Immature natural killer cell (primary cell): ENCODE measurements around the gene RNF19B. TPM values are rescaled to one million over a fixed set of nuclear protein-coding genes. Genes with fewer than 3 reads are reported as not detected.
A peak's percentile ranks its signal among the peaks of the same experiment; 100 is the strongest.
"Not testable (repeated sequence)": the region's sequence is repeated elsewhere in the genome, so short reads cannot be mapped to it uniquely, and the experiment has no call there.

ENCODE experiments used
- DNase-seq, 3 donors: peaks; one replicate each; pipeline ENCODE4 v3.0.0; 2022; ENCODE audit warnings: mixed read lengths in 1 of 3
- H3K27ac Mint-ChIP-seq, 6 donors: one replicate each; pipeline ENCODE4 v1.8.0; 2020; ENCODE audit warnings: mixed read lengths in 6 of 6, mild to moderate bottlenecking in 5 of 6, inconsistent platforms in 4 of 6, moderate library complexity in 3 of 6
- H3K27me3 Mint-ChIP-seq, 3 donors: one replicate each; pipeline ENCODE4 v1.8.0; 2020 to 2021; ENCODE audit warnings: low read depth in 3 of 3, mild to moderate bottlenecking in 3 of 3, mixed read lengths in 3 of 3, moderate library complexity in 3 of 3, inconsistent platforms in 1 of 3
- H3K36me3 Mint-ChIP-seq, 3 donors: one replicate each; pipeline ENCODE4 v1.8.0; 2020; ENCODE audit warnings: mixed read lengths in 3 of 3, inconsistent platforms in 2 of 3, mild to moderate bottlenecking in 2 of 3
- H3K4me1 Mint-ChIP-seq, 2 donors: one replicate each; pipeline ENCODE4 v1.8.0; 2020; ENCODE audit warnings: inconsistent platforms in 2 of 2, mild to moderate bottlenecking in 2 of 2, mixed read lengths in 2 of 2, moderate library complexity in 1 of 2
- H3K4me3 Mint-ChIP-seq, 5 donors: one replicate each; pipeline ENCODE4 v1.8.0; 2020; ENCODE audit warnings: mild to moderate bottlenecking in 5 of 5, mixed read lengths in 5 of 5, inconsistent platforms in 3 of 5, moderate library complexity in 3 of 5
- H3K9me3 Mint-ChIP-seq, 6 donors: one replicate each; pipeline ENCODE4 v1.8.0; 2020; ENCODE audit warnings: mild to moderate bottlenecking in 6 of 6, mixed read lengths in 6 of 6, inconsistent platforms in 4 of 6, moderate library complexity in 3 of 6
- polyA plus RNA-seq, 3 donors: library from polyadenylated mRNA; unstranded; fragments of 300-500 nt; fragmentation: Illumina TruSeq; gene quantifications; one replicate each; pipeline ENCODE4 v1.2.3, GENCODE V29; 2021

The RNF19B gene
- polyA plus RNA-seq, 3 donors from 2014 or later, result 1.0 to 3.2 (median 2.8) TPM

- H3K27ac Mint-ChIP-seq, result no peak overlapping the region
- H3K36me3 Mint-ChIP-seq, result no peaks in the 10 kb centered on the region
- H3K27me3 Mint-ChIP-seq, result peaks cover 0 to 3% (median 0%) of the 10 kb centered on the region in 3 donors
- DNase-seq, result no peak
- no peak overlapping the region for H3K4me3 Mint-ChIP-seq
- H3K9me3 Mint-ChIP-seq, result no peaks in the 10 kb centered on the region
- peaks cover 23 to 33% of the 10 kb centered on the region in 2 donors for H3K4me1 Mint-ChIP-seq
These were observed 20.6 kb upstream of the RNF19B start for GRCh38 chr1:32985226-32985625.

DNA sequence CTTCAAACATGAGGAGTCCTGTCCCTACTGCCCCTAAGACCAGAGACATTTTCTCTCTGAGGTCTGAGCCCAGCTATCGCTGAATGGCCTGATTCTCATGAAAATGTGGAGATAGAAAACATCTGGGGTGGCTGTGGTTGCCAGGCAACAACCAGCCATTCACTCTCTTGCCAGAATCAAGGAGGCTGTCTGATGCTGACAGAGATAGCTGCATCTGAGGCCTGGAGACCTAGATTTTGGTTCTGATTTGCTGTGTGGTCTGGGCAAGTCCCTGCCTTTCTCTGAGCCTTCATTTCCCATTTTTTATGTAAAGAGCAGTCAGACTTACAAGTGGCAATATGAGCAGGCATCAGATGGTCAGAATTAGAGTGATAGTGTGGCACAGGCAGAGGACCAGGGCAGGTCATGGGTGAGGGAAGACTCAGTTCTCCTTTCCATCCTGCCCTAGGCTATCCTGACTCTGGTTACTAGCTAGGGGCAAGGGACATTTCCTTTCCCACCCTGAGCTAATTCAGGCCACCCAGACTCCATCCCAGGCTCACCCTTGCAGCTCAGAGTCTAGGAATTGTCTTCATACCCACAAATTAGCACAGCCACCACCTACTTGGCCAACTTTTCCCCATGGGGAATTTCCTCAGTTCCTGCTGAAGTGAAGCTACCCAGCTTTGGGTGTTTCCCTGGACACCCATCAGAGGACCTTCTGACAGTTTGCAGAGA lies 20.0 kb upstream of the RNF19B start:
- Mint-ChIP-seq H3K27me3 (peaks cover 0 to 3% (median 0%) of the 10 kb centered on the region in 3 donors), H3K4me1 (peaks cover 27 to 29% of the 10 kb centered on the region in 2 donors), H3K36me3 (no peaks in the 10 kb centered on the region), H3K4me3 (no peak overlapping the region), H3K27ac (no peak overlapping the region), H3K9me3 (no peaks in the 10 kb centered on the region)
- DNase-seq, result no peak

DNA sequence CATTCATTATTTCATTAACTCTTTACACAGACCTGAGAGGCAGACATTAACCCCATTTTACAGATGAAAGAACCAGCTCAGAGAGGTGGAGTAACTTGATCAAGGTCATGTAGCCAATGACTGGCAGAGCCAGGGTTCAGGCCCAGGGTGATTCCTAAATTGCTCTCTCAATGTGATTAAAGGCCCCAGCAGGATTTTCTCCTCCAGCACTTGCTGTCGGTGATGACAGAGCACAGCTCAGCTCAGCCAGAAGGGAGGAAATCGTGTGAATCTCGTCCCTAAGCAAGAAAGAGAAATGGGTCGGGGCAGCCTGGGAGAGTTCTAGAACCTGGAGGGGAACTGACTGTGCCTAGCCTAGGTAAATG lies 19.5 kb upstream of the RNF19B start:
- Mint-ChIP-seq H3K36me3 (no peaks in the 10 kb centered on the region), H3K27ac (peak overlapping the region in 1 of 6 donors; percentile 11), H3K27me3 (peaks cover 0 to 3% (median 0%) of the 10 kb centered on the region in 3 donors), H3K4me3 (no peak overlapping the region), H3K9me3 (no peaks in the 10 kb centered on the region), H3K4me1 (peaks cover 23 to 24% of the 10 kb centered on the region in 2 donors)
- no peak for DNase-seq

- peaks cover 19 to 22% of the 10 kb centered on the region in 2 donors for H3K4me1 Mint-ChIP-seq
These were observed 18.4 kb upstream of the RNF19B start for GRCh38 chr1:32983020-32983419.

GRCh38 chr1:32981003-32981901 lies 16.6 kb upstream of the RNF19B start:
- peaks cover 0 to 4% (median 0%) of the 10 kb centered on the region in 3 donors for H3K27me3 Mint-ChIP-seq

More at GRCh38 chr1:32983020-32983419, 18.4 kb upstream of the RNF19B start:
- Mint-ChIP-seq H3K9me3 (no peaks in the 10 kb centered on the region), H3K27me3 (peaks cover 0 to 4% (median 0%) of the 10 kb centered on the region in 3 donors), H3K36me3 (no peaks in the 10 kb centered on the region), H3K4me3 (no peak overlapping the region), H3K27ac (peak overlapping the region in 3 of 6 donors; percentile 81 to 94 (median 92))
- DNase-seq, result no peak

GRCh38 chr1:32980080-32980479 lies 15.5 kb upstream of the RNF19B start:
- Mint-ChIP-seq H3K9me3 (no peaks in the 10 kb centered on the region), H3K36me3 (no peaks in the 10 kb centered on the region), H3K4me3 (no peak overlapping the region), H3K4me1 (peaks cover 19 to 22% of the 10 kb centered on the region in 2 donors), H3K27ac (peak overlapping the region in 2 of 6 donors; percentile 29 to 96), H3K27me3 (peaks cover 0 to 4% (median 3%) of the 10 kb centered on the region in 3 donors)
- DNase-seq, result no peak

More at GRCh38 chr1:32981003-32981901, 16.6 kb upstream of the RNF19B start:
- Mint-ChIP-seq H3K27ac (peak overlapping the region; percentile 81 to 97 (median 95)), H3K9me3 (no peaks in the 10 kb centered on the region), H3K4me3 (peak overlapping the region; percentile 36 to 91 (median 82)), H3K36me3 (no peaks in the 10 kb centered on the region), H3K4me1 (peaks cover 19 to 22% of the 10 kb centered on the region in 2 donors)
- DNase-seq, result peak; percentile 51 to 66 (median 54)

GRCh38 chr1:32978854-32979253 lies 14.2 kb upstream of the RNF19B start:
- no peak for DNase-seq
- H3K9me3 Mint-ChIP-seq, result no peaks in the 10 kb centered on the region
- H3K36me3 Mint-ChIP-seq, result no peaks in the 10 kb centered on the region
- peaks cover 19 to 22% of the 10 kb centered on the region in 2 donors for H3K4me1 Mint-ChIP-seq
- peaks cover 0 to 3% (median 2%) of the 10 kb centered on the region in 3 donors for H3K27me3 Mint-ChIP-seq
- H3K4me3 Mint-ChIP-seq, result no peak overlapping the region
- H3K27ac Mint-ChIP-seq, result no peak overlapping the region

DNA sequence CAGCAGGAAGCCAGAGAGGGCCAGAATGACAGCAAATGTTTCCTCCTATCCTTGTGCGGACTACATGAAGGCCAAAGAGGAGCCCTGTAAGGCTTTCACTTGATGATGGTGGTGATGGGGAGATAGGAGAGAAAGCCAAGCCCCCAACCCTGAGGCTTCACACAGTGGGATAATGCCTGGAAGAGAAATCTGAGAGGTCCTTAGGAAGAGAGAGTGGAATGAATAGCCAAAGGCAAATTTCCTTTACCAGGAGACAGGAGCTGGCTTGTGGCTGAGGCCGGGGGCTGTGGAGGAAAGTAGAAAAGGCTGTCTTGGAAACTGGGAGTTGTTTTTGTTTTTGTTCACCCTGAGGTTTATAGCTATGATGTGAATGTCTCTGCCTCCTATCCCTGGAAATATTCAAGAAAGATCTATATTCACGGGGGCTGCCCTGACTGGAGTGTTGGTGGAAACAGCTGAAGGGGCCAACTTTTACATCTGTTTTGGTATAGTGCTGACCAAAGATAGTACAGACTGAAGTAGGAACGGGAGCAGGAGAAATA lies 13.0 kb upstream of the RNF19B start:
- DNase-seq, result no peak
- H3K27ac Mint-ChIP-seq, result peak overlapping the region in 2 of 6 donors; percentile 9 to 14
- H3K4me1 Mint-ChIP-seq, result peaks cover 19 to 21% of the 10 kb centered on the region in 2 donors
- H3K36me3 Mint-ChIP-seq, result no peaks in the 10 kb centered on the region
- peaks cover under 1 to 3% (median 3%) of the 10 kb centered on the region in 3 donors for H3K27me3 Mint-ChIP-seq
- H3K4me3 Mint-ChIP-seq, result no peak overlapping the region
- H3K9me3 Mint-ChIP-seq, result no peaks in the 10 kb centered on the region

- peaks cover 9 to 10% of the 10 kb centered on the region in 2 donors for H3K4me1 Mint-ChIP-seq
- H3K27me3 Mint-ChIP-seq, result peaks cover 12 to 20% (median 15%) of the 10 kb centered on the region in 3 donors
- not testable (repeated sequence) for H3K36me3 Mint-ChIP-seq, DNase-seq, H3K4me3 Mint-ChIP-seq, H3K27ac Mint-ChIP-seq, H3K9me3 Mint-ChIP-seq
These were observed 10.4 kb upstream of the RNF19B start for GRCh38 chr1:32975055-32975454.

DNA sequence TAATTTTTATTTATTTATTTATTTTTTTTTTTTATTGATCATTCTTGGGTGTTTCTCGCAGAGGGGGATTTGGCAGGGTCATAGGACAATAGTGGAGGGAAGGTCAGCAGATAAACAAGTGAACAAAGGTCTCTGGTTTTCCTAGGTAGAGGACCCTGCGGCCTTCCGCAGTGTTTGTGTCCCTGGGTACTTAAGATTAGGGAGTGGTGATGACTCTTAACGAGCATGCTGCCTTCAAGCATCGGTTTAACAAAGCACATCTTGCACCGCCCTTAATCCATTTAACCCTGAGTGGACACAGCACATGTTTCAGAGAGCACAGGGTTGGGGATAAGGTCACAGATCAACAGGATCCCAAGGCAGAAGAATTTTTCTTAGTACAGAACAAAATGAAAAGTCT lies 8.8 kb upstream of the RNF19B start:
- DNase-seq, H3K9me3 Mint-ChIP-seq, H3K27ac Mint-ChIP-seq, H3K4me1 Mint-ChIP-seq, H3K4me3 Mint-ChIP-seq: not testable (repeated sequence)
- Mint-ChIP-seq H3K36me3 (peaks cover 2 to 13% (median 6%) of the 10 kb centered on the region in 3 donors), H3K27me3 (peaks cover 14 to 20% (median 15%) of the 10 kb centered on the region in 3 donors)

- Mint-ChIP-seq H3K9me3 (no peaks in the 10 kb centered on the region), H3K36me3 (peaks cover 4 to 13% (median 6%) of the 10 kb centered on the region in 3 donors), H3K27me3 (peaks cover 14 to 19% (median 18%) of the 10 kb centered on the region in 3 donors), H3K4me3 (peak overlapping the region in 4 of 5 donors; percentile 18 to 73 (median 66)), H3K4me1 (peaks cover 8 to 9% of the 10 kb centered on the region in 2 donors), H3K27ac (no peak overlapping the region)
- DNase-seq, result no peak
These were observed 8.3 kb upstream of the RNF19B start for GRCh38 chr1:32972814-32973428.

GRCh38 chr1:32971576-32971975 lies 7.0 kb upstream of the RNF19B start:
- DNase-seq, result no peak
- Mint-ChIP-seq H3K4me1 (peaks cover 8 to 9% of the 10 kb centered on the region in 2 donors), H3K9me3 (no peaks in the 10 kb centered on the region), H3K4me3 (no peak overlapping the region), H3K36me3 (peaks cover 4 to 13% (median 6%) of the 10 kb centered on the region in 3 donors), H3K27me3 (peaks cover 14 to 19% (median 18%) of the 10 kb centered on the region in 3 donors), H3K27ac (no peak overlapping the region)

- H3K27ac Mint-ChIP-seq, result no peak overlapping the region
- H3K36me3 Mint-ChIP-seq, result peaks cover 4 to 13% (median 6%) of the 10 kb centered on the region in 3 donors
- H3K4me3 Mint-ChIP-seq, result no peak overlapping the region
- no peaks in the 10 kb centered on the region for H3K9me3 Mint-ChIP-seq
- peaks cover 8 to 9% of the 10 kb centered on the region in 2 donors for H3K4me1 Mint-ChIP-seq
- peaks cover 14 to 19% (median 18%) of the 10 kb centered on the region in 3 donors for H3K27me3 Mint-ChIP-seq
- no peak for DNase-seq
These were observed 6.5 kb upstream of the RNF19B start for GRCh38 chr1:32971156-32971555.
